ENCODE data around the gene ATG5. TPM values are rescaled to one million over a fixed set of nuclear protein-coding genes. Genes with fewer than 3 reads are reported as not detected.

ATG5 gene
- total and polyA plus RNA-seq, 2 experiments from 2014 or later = 31.6 to 48.2 TPM

- no peak for TF ChIP-seq ZNF462 (CRISPR knock-in tag; IDR thresholded peaks at IDR 0.05)
Observed at GRCh38 chr6:106286746-106287145, 38.8 kb downstream of the ATG5 start (continued).

- Histone ChIP-seq H3K4me1 (ENCODE audit: insufficient read depth) (peaks cover 13% of the 10 kb centered on the region), H4K20me1 (replicated peaks; ENCODE audit: insufficient read depth) (no peaks in the 10 kb centered on the region; the same call in 1 of the 2 replicates), H3K27ac (ENCODE audit: low read depth) (no peak overlapping the region), H2AFZ (no peak overlapping the region), H3F3A (replicated peaks; ENCODE audit: low read depth) (no peaks in the 10 kb centered on the region), H3K27me3 (ENCODE audit: insufficient read depth) (no peaks in the 10 kb centered on the region), H3K36me3 (ENCODE audit: insufficient read depth) (no peaks in the 10 kb centered on the region), H3K4me3 (no peak overlapping the region), H3K79me2 (replicated peaks; ENCODE audit: insufficient read depth) (peaks cover 53% of the 10 kb centered on the region), H3K9me2 (ENCODE audit: insufficient read depth) (no peaks in the 10 kb centered on the region), H3K4me2 (no peak overlapping the region)
- H3K27me3 Mint-ChIP-seq (ENCODE audit: insufficient read depth, low read depth, poor library complexity) = no peaks in the 10 kb centered on the region
- H3K36me3 Mint-ChIP-seq (ENCODE audit: low read depth) = peaks cover 9% of the 10 kb centered on the region; the same call in 2 of the 3 replicates
- peaks cover 15% of the 10 kb centered on the region for H3K4me1 Mint-ChIP-seq
- no peak overlapping the region for H3K27ac Mint-ChIP-seq
- no peak overlapping the region for H3K4me3 Mint-ChIP-seq
- DNase-seq (ENCODE audit: low spot score) (no peak), ATAC-seq (no peak)
- TF ChIP-seq STAT1 (IDR thresholded peaks at IDR 0.05; ENCODE audit: unreplicated experiment) (no peak), ZNF331 (CRISPR knock-in tag; IDR thresholded peaks at IDR 0.05; ENCODE audit: low read depth) (no peak), REST (IDR thresholded peaks at IDR 0.05; ENCODE audit: unreplicated experiment) (no peak), POLR2AphosphoS5 (IDR thresholded peaks at IDR 0.05; ENCODE audit: low read depth) (no peak), NANOG (IDR thresholded peaks at IDR 0.05; ENCODE audit: borderline replicate concordance) (no peak), JUNB (IDR thresholded peaks at IDR 0.05; ENCODE audit: unreplicated experiment) (no peak)
- no peaks in the 10 kb centered on the region for H3K9me3 Mint-ChIP-seq
Observed at GRCh38 chr6:106283481-106283880, 42.1 kb downstream of the ATG5 start.
